GM12801 (cell line): ENCODE data around the gene HGS.

Experiments
- CTCF ChIP-seq: IDR thresholded peaks from one replicate; pipeline ENCODE4 v1.5.1; 2011; ENCODE audit warnings: control low read depth; ENCODE audit not compliant: insufficient read length; ENCODE audit errors: extremely low read depth

Gene HGS

GRCh38 chr17:81716674-81716996 lies 32.8 kb downstream of the HGS start:
- no peak for TF ChIP-seq CTCF

DNA sequence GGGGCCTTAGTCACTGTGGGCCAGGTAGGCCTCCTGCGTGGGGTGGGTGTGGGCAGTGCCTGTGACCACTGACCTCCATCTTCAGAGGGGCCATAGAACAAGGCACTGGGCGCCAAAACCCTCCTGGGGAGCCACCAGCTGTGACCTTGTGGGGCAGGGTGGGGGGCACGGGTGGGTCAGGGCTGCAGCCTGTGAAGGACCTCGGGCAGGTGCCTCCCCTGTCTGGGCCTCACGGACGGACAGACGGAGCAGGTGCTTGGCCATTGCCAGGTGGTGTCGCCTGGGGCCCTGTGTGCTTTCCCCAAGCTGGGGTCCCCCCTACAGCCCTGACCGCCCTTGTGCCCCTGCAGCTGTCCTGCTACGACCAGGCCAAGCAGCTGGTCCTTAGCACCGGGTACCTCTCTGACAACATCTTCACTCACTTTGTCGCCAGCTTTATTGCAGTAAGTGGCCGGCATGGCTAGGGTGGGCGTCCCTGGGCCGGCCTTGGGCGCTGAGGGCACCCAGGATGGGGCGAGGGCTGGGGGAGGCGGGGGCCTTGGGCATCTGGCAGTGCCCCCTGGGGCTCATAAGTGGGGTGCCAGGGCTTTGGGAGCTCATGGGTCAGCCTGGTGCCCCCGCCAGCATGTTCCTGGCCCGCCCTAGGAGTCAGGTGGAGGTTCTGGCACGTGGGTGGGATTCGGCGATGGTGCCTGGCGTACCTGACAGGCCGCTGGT lies 33.4 kb downstream of the HGS start:
- TF ChIP-seq CTCF = no peak

DNA sequence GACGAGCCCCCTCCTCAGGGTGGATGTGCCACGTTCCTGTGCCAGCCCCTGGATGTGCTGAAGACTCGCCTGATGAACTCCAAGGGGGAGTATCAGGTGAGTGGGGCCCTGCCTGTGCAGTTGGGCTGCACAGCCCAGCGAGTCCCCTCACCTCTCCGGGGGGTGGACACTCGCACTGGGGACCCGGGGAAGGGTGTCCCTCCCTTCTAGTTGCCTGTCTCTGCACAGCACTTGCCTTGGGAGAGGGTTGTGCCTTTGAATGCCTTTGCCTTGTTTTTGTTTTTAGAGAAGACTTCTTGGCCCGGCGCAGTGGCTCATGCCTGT lies 33.9 kb downstream of the HGS start:
- no peak for TF ChIP-seq CTCF

- TF ChIP-seq CTCF = no peak
Measured at GRCh38 chr17:81719410-81720266, 35.8 kb downstream of the HGS start.

DNA sequence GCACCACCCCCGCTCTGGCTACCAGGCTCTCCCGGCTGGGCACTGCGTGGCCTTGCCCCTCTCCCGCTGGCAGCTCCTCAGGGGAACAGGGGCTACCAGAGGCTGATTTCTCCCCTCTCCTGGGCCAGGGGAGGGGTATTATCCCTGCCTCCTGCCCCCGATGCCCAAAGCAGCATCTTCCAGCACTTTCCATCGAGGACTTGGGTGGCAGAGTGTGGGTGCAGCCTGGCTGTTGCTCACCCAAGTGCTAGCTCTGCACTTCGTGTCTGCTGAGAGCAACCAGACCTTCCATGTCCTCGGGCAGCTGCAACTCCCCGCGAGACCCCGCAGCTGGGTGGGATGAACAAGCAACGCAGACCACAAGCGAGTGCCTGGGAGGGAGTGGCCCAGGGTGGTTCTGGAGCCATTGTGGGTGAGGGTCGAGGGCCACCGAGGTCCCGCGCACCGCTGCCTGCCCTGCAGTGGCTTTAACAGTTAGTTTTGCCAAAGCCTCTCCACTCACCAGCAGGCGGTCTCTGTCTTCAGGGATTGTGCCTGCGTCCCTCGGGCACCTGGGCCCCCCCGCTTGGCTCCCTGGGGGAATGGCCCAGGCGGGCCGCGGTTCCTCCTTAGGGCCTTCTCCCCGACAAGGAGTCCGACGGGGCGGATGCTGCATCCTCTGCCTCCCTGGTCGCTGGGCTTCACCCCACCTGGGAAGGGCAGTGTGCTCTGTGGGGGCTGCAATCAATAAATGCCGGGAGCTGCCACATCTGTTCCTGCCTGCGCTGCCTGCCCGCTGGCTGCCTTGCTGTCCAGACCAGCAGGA lies 36.7 kb downstream of the HGS start:
- TF ChIP-seq CTCF = no peak

DNA sequence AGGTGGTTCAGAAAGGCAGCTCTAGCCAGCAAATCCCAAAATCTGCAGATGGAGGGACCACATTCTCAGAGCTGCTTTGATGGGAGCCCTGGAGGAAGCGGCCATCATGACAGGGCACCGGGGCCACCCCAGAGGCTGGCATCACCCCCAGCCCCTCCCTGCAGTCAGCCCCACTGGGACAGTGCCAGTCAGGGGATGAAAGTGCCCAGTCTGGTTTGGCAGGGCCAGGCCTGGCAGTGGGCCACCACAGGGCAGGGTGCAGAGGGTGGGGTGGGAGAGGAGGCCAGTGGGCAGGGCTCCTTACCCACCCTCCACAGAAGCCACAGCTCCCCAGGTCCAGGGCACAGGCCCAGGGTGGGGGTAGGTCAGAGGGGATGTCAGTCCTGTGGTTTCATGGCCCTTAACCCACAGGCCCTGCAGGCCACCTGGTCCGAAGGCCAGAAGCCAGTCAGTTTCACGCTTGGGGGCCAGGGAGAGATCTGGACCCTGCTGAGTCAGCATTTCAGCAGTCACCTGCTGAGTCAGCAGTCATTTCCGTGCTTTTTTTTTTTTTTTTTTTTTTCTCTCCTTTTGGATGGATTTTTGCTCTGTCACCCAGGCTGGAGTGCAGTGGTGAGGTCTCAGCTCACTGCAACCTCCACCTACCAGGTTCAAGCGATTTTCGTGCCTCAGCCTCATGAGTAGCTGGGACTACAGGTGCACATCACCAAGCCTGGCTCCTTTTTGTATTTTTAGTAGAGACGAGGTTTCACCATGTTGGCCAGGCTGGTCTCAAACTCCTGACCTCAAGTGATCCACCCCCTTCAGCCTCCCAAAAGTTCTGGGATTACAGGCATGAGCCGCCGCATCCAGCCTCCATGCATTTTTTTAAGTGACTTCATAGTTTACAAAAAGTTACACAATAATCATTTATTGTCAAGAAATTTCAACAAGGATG lies 38.6 kb downstream of the HGS start:
- TF ChIP-seq CTCF = no peak
